Testis (tissue), 2 donors: ENCODE data around the gene LUZP2.

Source experiments
- POLR2A ChIP-seq: fragments of 450-650 bp; IDR thresholded peaks from one replicate; pipeline ENCODE4 v1.6.1; 2017; ENCODE audit warnings: antibody characterized with exemption, mild to moderate bottlenecking, moderate library complexity
- TF ChIP-seq, protein P1 (sequence below), 3 experiments: fragments of 450-650 bp in 2 of 3; fragments of 200-600 bp in 1 of 3; sonication (generic) in 1 of 3; IDR thresholded peaks; one replicate each; pipeline ENCODE4 v1.5.1; 2016 to 2019; ENCODE audit warnings: antibody characterized with exemption in 3 of 3, mild to moderate bottlenecking in 2 of 3, moderate library complexity in 1 of 3

GRCh38 chr11:25052844-25053243 is 556.0 kb downstream of the LUZP2 start:
- TF ChIP-seq, protein P1, sequence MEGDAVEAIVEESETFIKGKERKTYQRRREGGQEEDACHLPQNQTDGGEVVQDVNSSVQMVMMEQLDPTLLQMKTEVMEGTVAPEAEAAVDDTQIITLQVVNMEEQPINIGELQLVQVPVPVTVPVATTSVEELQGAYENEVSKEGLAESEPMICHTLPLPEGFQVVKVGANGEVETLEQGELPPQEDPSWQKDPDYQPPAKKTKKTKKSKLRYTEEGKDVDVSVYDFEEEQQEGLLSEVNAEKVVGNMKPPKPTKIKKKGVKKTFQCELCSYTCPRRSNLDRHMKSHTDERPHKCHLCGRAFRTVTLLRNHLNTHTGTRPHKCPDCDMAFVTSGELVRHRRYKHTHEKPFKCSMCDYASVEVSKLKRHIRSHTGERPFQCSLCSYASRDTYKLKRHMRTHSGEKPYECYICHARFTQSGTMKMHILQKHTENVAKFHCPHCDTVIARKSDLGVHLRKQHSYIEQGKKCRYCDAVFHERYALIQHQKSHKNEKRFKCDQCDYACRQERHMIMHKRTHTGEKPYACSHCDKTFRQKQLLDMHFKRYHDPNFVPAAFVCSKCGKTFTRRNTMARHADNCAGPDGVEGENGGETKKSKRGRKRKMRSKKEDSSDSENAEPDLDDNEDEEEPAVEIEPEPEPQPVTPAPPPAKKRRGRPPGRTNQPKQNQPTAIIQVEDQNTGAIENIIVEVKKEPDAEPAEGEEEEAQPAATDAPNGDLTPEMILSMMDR (IDR thresholded peaks at IDR 0.05) = no peak
- TF ChIP-seq POLR2A = no peak
